Astrocyte (in vitro differentiated cells and primary cell): Measurements from ENCODE around the gene C5orf22.

ENCODE experiments used
- CTCF ChIP-seq: IDR thresholded peaks from 2 replicates; pipeline ENCODE4 v1.5.1; 2011; ENCODE audit warnings: low read depth, mild to moderate bottlenecking, inconsistent platforms, low read length, moderate library complexity; ENCODE audit not compliant: insufficient read depth
- EZH2 ChIP-seq: IDR thresholded peaks from 2 replicates; pipeline ENCODE4 v1.6.1; 2012; ENCODE audit warnings: mild to moderate bottlenecking, low read length, inconsistent platforms; ENCODE audit not compliant: insufficient read depth

- TF ChIP-seq CTCF (no peak), EZH2 (no peak)
These were observed 5.2 kb downstream of the C5orf22 start for GRCh38 chr5:31537349-31537748.
